ENCODE measurements around the gene C20orf144. TPM values are rescaled to one million over a fixed set of nuclear protein-coding genes. Genes with fewer than 3 reads are reported as not detected.
A peak's percentile ranks its signal among the peaks of the same experiment; 100 is the strongest.

Gene C20orf144
- total and polyA plus RNA-seq, 2 donors from 2014 or later = 0.16 TPM; not detected in 1

DNA sequence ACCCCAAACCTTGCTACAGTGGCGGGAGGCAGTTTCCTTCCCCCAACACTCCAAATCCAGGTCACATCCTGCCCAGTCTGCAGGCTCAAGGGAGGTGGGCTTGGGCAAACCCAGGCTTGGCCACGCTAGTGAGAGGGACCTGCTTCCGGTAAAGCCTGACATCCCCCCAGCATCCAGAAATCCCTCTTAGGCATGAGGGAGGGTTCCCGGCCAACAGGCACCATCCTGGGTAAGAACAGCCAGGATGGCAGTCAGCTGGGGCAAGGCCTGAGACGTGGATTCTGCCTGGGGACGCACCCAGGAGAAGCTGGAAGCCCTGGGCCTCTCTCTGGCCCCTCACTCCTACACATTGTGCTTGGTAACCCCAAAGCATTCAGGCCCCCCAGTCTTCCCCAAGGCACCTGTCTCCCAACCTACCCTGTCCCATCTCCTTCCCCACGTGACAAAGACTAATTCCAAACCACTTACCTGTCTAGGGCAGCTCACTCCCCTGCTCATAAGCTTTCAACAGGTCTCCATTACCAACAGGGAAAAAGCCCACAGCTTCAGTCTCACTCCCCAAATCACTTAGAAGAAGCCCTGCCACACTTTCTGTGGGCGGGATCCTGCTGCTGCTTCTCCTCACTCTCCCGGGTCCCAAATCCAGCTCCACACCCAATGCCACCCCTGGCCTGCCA, 2.1 kb downstream of the C20orf144 start:
- TF ChIP-seq, protein P1, sequence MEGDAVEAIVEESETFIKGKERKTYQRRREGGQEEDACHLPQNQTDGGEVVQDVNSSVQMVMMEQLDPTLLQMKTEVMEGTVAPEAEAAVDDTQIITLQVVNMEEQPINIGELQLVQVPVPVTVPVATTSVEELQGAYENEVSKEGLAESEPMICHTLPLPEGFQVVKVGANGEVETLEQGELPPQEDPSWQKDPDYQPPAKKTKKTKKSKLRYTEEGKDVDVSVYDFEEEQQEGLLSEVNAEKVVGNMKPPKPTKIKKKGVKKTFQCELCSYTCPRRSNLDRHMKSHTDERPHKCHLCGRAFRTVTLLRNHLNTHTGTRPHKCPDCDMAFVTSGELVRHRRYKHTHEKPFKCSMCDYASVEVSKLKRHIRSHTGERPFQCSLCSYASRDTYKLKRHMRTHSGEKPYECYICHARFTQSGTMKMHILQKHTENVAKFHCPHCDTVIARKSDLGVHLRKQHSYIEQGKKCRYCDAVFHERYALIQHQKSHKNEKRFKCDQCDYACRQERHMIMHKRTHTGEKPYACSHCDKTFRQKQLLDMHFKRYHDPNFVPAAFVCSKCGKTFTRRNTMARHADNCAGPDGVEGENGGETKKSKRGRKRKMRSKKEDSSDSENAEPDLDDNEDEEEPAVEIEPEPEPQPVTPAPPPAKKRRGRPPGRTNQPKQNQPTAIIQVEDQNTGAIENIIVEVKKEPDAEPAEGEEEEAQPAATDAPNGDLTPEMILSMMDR (IDR thresholded peaks at IDR 0.05; ENCODE audit: borderline replicate concordance, extremely low read depth, insufficient read depth) = no peak
- Histone ChIP-seq H3K4me3 (ENCODE audit: low read length in 3 of 3) (peak overlapping the region; percentile 68 to 75 (median 70)), H3K27ac (ENCODE audit: low read depth in 2 of 2, low read length in 2 of 2) (peak overlapping the region; percentile 59 to 91), H3K9me3 (ENCODE audit: control insufficient read depth in 2 of 3, insufficient read depth in 1 of 3, low read length in 3 of 3) (no peaks in the 10 kb centered on the region), H3K36me3 (ENCODE audit: control insufficient read depth in 2 of 3, insufficient read depth in 3 of 3, low read length in 3 of 3) (peaks cover 0 to 5% (median 0%) of the 10 kb centered on the region in 3 donors), H3K4me1 (ENCODE audit: control insufficient read depth in 2 of 3, insufficient read depth in 2 of 3, low read depth in 1 of 3, low read length in 3 of 3) (peaks cover 0 to 22% (median 14%) of the 10 kb centered on the region in 3 donors), H3K9ac (ENCODE audit: low read length in 3 of 3) (peak overlapping the region; percentile 26 to 82 (median 30)), H3K27me3 (ENCODE audit: control insufficient read depth, insufficient read depth, low read length) (no peaks in the 10 kb centered on the region)
- DNase-seq (peak in 2 of 5 donors; percentile 36 to 54), FAIRE-seq (no peak)
- intact Hi-C loops (cut with DNase I) = no loop called here

DNA sequence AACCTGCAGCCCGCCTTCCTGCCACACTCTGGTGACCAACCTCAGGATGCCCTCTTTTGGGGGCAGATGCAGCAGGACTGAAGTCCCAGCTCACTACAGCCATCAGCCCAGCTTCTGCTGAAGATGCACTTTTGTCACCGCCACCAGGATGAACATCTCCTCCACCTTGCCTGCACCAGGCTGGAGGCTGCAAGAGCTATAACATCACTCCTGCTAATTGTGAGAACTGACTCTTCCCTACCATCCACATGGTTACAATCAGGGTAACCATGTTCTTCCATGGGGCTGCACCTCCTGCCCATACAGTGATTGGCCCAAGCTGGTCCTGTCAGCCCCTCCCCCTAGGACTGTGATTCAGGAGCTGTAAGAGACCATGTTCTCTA, 2.6 kb downstream of the C20orf144 start:
- DNase-seq (peak in 1 of 5 donors; percentile 69), FAIRE-seq (no peak)
- Histone ChIP-seq H3K4me3 (ENCODE audit: low read length in 3 of 3) (no peak overlapping the region), H3K4me1 (ENCODE audit: control insufficient read depth in 2 of 3, insufficient read depth in 2 of 3, low read depth in 1 of 3, low read length in 3 of 3) (peaks cover 0 to 22% (median 14%) of the 10 kb centered on the region in 3 donors), H3K36me3 (ENCODE audit: control insufficient read depth in 2 of 3, insufficient read depth in 3 of 3, low read length in 3 of 3) (peaks cover 0 to 5% (median 0%) of the 10 kb centered on the region in 3 donors), H3K9me3 (ENCODE audit: control insufficient read depth in 2 of 3, insufficient read depth in 1 of 3, low read length in 3 of 3) (no peaks in the 10 kb centered on the region), H3K27me3 (ENCODE audit: control insufficient read depth, insufficient read depth, low read length) (no peaks in the 10 kb centered on the region), H3K9ac (ENCODE audit: low read length in 3 of 3) (no peak overlapping the region), H3K27ac (ENCODE audit: low read depth in 2 of 2, low read length in 2 of 2) (no peak overlapping the region)
- intact Hi-C loops (cut with DNase I) = no loop called here
- TF ChIP-seq, protein P1 (IDR thresholded peaks at IDR 0.05; ENCODE audit: borderline replicate concordance, extremely low read depth, insufficient read depth) = no peak

DNA sequence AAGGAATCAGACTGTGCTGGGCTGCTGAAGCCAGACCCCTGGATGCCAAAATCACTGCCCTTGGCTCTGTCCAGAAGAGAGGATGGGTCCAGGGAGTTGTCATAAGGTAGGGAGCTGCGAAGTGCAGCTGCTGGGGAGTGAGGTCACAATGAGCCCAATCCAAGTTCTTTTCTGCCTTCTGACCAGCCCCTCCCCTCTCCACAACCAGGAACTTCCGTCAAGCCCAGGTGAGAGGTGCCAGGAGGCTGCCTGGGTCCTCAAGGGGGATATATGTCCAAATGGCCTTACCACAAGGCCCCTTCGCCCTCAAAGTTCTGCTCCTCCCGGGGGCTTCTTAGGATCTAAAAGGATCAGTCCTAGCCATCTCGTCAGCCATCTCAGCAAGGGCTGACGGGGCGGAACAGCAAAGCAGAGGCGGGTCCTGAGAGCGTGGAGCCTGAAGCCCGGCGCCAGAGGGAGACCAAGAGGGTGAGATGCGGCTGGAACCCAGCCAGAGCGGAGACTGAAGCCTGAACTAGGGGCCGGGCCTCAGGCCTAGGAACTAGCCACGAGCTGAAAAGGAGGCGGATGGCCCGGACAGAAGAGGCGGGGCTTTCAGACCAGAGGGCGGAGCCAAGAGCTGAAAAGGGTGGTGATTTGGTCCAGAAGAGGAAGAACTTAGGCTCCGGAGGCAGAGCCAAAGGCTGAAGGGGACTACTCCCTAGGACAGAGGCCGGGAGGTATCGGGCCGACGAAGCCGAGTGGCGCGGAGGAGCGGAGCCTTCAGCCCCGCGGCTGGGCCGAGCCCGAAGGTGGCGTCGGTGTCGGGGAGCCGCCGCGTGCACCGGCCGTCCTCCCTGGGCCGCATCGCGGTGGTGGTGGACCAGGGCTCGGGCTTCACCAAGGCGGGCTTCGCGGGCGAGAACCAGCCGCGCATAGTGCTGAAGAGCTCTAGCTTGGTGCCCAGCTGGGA, 4.4 kb downstream of the C20orf144 start, which contains the start of gene ACTL10:
Gene ACTL10 (plus strand): TSS at position 651 of the 952 bp plus-strand sequence. CDS start 555 bp downstream, outside the sequence.
- FAIRE-seq = peak; percentile 93
- DNase-seq = peak; percentile 96 to 99 (median 98)
- intact Hi-C loops (cut with DNase I) = no loop called here
- Histone ChIP-seq H3K27ac (ENCODE audit: low read depth in 2 of 2, low read length in 2 of 2) (peak within 1 kb of the TSS; percentile 66 to 85), H3K36me3 (ENCODE audit: control insufficient read depth in 2 of 3, insufficient read depth in 3 of 3, low read length in 3 of 3) (peaks cover 0 to 5% (median 0%) of the 10 kb centered on the region in 3 donors), H3K4me3 (ENCODE audit: low read length in 3 of 3) (peak within 1 kb of the TSS; percentile 28 to 66 (median 47)), H3K27me3 (ENCODE audit: control insufficient read depth, insufficient read depth, low read length) (no peaks in the 10 kb centered on the region), H3K9ac (ENCODE audit: low read length in 3 of 3) (peak within 1 kb of the TSS in 1 of 3 donors; percentile 66), H3K9me3 (ENCODE audit: control insufficient read depth in 2 of 3, insufficient read depth in 1 of 3, low read length in 3 of 3) (no peaks in the 10 kb centered on the region), H3K4me1 (ENCODE audit: control insufficient read depth in 2 of 3, insufficient read depth in 2 of 3, low read depth in 1 of 3, low read length in 3 of 3) (peaks cover 0 to 22% (median 14%) of the 10 kb centered on the region in 3 donors)
- TF ChIP-seq, protein P1 (IDR thresholded peaks at IDR 0.05; ENCODE audit: borderline replicate concordance, extremely low read depth, insufficient read depth) = peak; percentile 26

Data from kidney (tissue), 14 donors.